HG02852 (cell line): Measurements from ENCODE around the gene HSD3B2.
"Not testable (repeated sequence)": the region's sequence is repeated elsewhere in the genome, so short reads cannot be mapped to it uniquely, and the experiment has no call there.

Experiments
- ATAC-seq: cut with Tn5 transposase; IDR thresholded peaks from one replicate; pipeline ENCODE4 v1.9.1; 2021; ENCODE audit warnings: mild to moderate bottlenecking, moderate library complexity; ENCODE audit not compliant: unreplicated experiment

HSD3B2 gene

GRCh38 chr1:119414950-119415349 is at the start of gene HSD3B2:
Gene HSD3B2, plus strand, starts transcription at chr1:119415150. Its CDS starts 270 bp downstream, at chr1:119415420.
- ATAC-seq, result no peak

DNA sequence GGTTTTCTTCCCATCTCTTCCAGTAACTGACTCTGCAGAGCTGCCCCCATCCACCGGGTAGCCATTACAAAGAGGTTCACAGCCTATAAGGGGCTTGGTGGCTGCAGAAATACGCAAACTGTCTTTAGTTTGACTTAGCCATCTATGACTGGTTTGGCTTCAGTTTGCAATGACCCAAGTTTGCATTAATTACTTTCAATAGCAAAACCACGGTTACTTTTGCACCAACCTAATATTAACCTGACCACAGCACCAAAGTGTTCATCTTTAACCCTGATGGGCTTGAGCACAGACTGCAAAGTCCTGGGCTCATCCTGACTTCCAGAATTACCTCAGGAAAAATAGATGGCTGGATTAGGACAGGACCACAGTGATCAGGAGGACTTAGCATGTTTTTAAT is 48.5 kb upstream of the HSD3B2 start:
- ATAC-seq, result no peak

- ATAC-seq, result peak; percentile 46
These were observed 47.4 kb upstream of the HSD3B2 start for GRCh38 chr1:119367432-119368124.

DNA sequence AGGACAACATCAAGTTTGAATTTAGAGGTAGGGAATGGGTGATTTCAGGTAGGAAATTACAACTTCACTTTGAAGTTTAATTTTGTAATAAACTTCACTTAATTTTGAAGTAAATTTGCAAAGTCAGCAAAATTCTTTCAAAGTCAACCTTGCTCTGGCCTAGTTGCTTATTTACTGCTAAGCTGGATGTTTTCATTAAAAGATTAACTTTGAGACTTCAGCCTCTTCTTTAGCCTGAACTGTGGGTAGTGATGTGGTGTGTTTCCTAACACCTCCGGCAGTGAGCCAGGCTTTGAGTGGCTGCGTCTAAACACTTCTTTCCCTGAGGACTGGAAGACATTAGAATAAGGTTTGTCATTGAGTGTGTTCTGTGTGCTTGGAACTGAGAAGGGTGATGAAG is 46.4 kb upstream of the HSD3B2 start, which contains the start of gene HAO2:
TSS of gene HAO2 (plus strand) at position 232 of the 400 bp plus-strand sequence. CDS start 12,301 bp downstream, outside the sequence.
- ATAC-seq, result no peak

DNA sequence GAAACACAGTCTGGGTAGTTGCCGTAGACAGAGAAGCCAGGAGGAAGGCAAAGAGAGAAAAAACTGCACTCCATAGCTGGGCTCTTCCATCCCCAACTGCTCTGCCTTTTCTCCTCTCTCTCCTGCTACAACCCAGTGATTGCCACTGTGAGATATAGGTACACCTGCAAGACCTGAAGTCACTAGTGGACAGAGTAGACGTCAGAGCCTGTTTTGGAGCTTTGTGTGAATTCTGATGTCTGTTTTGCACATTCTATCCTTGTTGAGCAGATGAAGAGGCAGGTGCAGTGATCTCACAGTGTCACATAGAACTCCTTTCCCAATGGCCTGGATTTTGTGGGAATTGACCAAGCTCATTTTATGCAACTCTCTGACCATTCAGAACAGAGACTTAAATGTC is 44.2 kb upstream of the HSD3B2 start:
- ATAC-seq, result no peak

DNA sequence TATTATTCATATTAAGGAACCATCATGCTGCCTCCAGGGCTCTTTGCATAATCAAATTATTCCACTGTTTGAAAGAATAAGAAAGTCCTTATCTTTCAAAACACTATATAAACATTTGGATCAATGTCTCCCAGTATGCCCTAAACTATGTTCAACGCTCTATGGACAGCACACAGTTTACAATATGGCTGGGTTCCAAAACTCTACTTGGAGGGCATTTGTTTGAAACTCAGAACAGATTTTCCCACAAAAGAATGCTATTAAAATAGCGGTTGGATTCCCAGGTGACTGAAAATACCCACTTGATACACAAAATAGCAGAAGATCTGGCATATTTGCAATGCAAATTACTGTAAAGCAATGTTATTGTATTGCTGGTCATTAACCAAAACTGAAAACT is 43.1 kb upstream of the HSD3B2 start:
- ATAC-seq, result no peak

DNA sequence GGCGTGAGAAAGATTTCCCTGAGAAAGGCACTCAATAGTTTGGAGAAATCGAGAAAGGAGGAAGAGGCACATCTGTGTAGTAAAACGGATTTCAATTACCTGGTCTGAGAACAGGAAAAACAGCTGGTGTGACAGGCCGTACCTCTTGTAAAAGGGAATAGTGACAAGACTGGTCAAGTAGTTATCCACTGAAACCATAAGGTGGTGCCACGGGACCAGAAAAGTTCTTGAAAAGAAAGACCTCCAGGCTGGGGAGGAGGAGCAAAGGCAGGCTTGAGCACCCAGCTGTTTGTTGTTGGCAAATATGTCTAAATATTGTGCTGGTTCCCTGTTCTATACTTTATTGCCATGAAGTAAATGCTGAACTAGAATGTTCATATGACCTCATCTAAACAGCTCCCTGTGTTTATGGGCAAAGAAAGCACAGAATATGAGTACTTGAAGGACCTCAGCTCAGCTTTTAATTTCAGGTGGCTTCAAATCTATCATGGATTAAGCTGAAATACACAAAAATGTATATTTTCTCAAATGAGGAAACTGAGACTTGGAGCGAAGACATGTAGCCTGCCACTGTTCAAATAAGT is 42.4 kb upstream of the HSD3B2 start:
- ATAC-seq, result peak; percentile 47

GRCh38 chr1:119373465-119373864 is 41.5 kb upstream of the HSD3B2 start:
- peak; percentile 72 for ATAC-seq

- ATAC-seq, result peak; percentile 39
These were observed 40.6 kb upstream of the HSD3B2 start for GRCh38 chr1:119374208-119374874.

DNA sequence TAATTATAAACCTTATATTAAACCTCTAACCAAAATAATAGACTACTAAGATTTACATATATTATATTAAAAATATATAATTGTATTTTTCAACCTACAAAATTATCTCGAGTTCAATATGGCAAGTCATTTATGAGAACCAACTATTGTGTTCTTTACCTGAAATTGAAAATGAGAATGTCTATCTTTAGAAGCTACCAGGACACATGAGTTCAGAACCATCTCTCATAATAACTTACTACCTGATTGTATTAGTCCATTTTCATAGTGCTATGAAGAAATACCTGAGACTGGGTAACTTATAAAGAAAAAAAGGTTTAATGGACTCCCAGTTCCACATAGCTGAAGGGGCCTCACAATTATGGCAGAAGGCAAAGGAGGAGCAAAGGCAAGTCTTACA is 39.6 kb upstream of the HSD3B2 start:
- ATAC-seq, result no peak

DNA sequence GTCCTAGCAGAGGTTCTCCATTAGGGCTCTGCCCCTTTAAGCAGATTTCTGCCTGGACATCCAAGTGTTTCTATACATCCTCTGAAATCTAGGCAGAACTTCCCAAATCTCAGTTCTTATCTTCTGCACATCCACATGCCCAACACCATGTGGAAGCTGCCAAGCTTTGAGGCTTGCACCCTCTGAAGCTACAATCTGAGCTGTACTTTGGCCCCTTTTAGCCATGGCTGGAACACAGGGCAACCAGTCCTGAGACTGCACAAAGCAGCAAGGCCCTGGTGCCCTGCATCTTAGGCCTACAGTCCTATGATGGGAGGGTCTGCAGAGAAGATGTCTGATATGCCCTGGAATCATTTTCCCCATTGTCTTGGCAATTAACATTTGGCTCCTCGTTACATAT is 38.4 kb upstream of the HSD3B2 start:
- ATAC-seq, result no peak

DNA sequence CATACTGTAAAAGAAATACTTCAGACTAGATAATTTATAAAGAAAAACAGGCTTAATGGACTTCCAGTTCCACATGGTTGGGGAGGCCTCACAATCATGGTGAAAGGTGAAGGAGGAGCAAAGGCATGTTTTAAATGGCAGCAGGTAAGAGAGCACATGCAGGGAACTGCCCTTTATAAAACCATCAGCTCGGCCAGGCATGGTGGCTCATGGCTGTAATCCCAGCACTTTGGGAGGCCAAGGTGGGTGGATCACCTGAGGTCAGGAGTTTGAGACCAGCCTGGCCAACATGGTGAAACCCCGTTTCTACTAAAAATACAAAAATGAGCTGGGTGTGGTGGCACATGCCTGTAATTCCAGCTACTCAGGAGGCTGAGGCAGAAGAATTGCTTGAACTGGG is 37.4 kb upstream of the HSD3B2 start:
- not testable (repeated sequence) for ATAC-seq

DNA sequence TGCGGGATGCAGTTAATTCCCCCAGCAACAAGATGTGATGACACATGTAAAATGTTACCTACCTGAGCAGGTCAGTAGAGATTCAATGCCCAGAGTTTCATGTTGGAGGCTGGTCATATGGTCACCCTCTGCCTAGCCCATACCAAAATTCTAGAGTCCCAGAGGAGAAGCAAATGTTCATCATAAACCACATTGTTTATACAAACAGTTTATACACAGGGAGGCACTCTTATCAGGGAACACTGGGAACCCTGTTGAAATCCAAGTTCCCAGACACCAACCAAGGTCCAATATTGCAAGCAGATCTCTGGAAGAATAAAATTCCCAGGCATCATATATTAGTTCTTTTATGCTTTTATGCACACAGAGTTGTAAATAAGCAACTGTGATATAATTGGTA is 35.8 kb upstream of the HSD3B2 start:
- no peak for ATAC-seq

DNA sequence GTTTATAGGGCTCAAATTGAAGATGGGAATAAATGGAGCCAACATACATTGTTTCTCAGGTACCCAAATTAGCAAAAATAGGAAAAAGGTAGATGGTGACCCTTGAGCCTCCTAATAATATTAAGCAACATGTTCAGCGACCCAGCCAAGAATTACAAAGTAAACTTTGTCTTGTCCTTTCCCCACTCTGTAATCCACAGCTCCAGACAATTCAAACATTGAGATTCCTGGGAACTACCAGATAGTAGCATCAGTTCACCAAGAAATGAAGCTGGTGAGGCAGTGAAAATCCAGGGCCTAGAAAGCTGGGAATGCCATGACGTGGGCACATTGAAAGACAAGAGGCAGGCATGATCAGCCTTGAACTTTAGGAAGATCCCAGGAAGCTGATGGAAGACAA is 34.6 kb upstream of the HSD3B2 start:
- ATAC-seq, result no peak

DNA sequence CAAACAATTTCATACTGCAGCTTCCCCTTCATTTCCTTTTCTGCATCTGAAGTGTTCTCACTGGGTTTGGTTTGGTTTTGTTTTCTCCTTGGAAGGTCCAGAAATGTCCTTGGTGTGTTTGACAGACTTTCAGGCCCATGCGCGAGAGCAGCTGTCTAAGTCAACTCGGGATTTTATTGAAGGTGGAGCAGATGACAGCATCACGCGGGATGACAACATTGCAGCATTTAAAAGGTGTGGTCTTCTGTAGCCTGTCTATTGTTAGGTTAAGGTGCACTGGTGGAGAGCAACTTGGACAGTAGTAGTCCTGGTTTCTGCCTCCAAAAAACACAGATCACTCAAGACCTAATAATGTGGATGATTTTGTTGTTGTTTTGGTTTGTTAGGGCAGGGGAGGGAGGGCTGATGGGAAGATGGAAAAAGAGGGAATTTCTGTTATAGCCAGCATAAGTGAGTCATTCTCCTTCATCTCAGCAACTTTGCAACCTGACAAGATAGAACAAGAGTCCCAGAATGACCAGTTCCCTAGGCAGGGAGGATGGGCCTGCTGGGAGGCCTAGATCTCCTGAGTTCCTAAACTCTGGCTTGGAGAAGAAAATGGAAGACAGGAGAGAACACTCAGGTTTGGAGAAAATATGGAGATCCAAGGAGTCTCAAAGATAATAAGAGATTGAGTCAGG is 33.8 kb upstream of the HSD3B2 start:
- ATAC-seq, result no peak

DNA sequence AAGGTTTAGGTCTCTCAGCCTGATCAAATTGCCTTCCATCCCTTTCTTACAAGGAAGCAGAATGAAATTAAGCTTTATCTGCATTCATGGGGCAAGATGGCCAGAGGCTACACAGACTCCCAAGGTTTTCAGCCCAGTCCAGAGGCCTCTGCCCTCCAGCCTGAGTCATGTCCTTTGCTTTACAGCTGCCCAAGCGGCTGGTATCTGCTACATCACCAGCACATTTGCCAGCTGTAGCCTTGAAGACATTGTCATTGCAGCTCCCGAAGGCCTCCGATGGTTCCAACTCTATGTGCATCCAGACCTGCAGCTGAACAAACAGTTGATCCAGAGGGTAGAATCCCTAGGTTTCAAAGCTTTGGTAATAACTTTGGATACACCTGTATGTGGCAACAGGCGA is 30.4 kb upstream of the HSD3B2 start:
- no peak for ATAC-seq

GRCh38 chr1:119385650-119386049 is 29.3 kb upstream of the HSD3B2 start:
- ATAC-seq, result no peak

GRCh38 chr1:119387858-119388257 is 27.1 kb upstream of the HSD3B2 start:
- no peak for ATAC-seq

GRCh38 chr1:119388450-119388849 is 26.5 kb upstream of the HSD3B2 start:
- ATAC-seq, result no peak

- no peak for ATAC-seq
These were observed 24.4 kb upstream of the HSD3B2 start for GRCh38 chr1:119390526-119390925.

DNA sequence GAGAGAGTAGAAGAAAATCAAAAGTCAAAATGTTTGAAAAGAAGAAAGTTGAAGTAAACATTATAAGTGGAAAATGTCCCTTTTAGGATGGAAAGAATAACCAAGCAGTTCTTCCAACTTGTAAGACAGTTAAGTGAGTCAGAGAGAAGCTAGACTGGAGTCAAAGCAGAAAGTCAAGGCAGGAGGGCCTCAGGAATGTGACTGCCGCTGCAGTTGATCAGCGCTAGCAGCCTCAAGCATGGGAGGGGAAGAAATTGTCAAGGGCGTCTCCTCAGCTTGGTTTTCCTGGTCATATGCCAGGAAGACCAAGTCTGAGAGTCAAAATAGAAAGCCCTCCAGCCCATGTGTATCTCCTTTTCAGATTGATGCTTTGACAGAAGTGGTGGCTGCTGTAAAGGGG is 23.2 kb upstream of the HSD3B2 start:
- no peak for ATAC-seq

GRCh38 chr1:119394085-119394484 is 20.9 kb upstream of the HSD3B2 start:
- no peak for ATAC-seq
